ENCODE measurements around the gene CD59.
A peak's percentile ranks its signal among the peaks of the same experiment; 100 is the strongest.

Gene CD59, protein sequence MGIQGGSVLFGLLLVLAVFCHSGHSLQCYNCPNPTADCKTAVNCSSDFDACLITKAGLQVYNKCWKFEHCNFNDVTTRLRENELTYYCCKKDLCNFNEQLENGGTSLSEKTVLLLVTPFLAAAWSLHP

DNA sequence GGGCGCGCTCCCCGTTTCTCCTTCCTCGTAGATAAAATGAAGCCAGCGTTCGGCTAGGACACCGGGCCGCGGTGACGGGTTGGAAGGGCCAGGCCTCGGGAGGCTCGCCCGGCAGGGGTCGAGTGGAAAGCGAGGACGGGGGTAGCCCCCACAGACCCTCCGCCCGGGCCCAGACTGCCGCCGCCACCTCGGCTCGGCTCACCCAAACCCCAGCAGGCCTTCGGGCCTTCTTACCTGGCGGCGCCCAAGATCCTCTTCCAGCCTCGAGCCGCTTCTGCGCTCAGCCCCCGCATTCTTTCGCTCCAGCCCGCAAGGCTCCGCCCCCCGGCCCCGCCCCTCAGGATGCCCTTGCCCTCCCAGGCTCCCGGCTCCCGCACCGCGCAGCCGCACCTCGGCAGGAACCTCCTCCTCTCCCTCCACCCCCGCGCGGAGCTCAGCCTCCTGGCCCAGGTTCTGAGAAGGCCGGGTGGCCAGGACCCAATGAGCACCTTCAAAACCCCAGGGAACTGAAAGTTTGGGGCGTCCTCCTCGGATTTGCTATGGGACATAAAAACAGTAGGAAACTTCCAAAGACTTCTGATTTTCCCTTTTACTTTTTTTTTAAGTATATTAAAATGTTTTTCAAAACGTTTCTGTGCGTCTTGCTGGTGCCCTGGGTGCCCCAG, at the start of gene CD59:
Gene CD59, minus strand, starts transcription at position 276 of the 665 bp plus-strand sequence. CDS start 13,978 bp downstream, outside the sequence.
- DNase-seq, result peak; percentile 93

DNA sequence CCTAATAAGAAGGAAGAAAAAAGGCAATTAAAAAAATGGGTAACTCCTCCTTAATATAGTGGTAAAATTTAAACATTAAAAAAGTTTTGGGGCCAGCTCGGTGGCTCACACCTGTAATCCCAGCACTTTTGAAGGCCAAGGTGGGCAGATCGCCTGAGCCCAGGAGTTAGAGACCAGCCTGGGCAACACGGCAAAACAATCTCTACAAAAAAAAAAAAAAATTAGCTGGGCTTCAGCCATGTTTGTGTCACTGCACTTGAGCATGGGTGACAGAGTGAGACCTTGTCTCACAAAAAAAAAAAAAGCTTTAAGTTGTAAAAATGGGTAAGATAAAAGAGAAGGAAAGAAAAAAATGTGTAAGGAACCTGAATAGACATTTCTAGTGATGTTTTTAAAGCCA, 49.4 kb upstream of the CD59 start:
- DNase-seq, result no peak

DNA sequence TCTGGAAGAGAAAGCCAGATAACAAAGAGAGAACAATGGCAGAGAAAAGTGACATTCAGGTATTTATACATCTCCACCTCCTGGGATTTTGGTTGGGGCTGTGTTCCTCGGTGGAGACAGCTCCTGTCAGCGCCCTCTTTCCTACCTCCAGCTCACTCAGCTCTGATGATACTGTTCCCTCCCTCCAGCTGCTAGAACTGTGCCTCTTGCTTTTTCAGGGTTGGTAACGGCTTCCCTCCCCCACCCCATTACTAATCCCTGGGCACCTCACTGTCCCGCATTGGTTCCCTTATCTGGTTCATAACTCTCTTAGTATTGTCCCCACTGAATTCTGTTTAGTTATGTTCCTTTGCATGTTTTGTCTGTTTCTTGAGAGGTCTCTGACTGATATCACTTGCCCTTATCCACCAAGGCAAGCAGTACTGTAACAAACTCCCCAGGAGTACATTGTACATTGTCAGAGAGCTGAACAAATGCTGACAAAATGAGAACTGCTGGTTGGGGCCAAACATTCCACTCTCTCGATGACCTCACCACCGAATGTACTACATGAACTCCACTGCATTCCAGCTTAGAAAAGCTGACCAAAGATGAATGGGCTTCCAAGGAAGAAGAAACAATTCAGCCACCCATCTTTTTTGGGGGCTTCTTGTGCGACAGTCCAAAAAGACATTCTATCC, 43.8 kb upstream of the CD59 start:
- DNase-seq, result no peak

DNA sequence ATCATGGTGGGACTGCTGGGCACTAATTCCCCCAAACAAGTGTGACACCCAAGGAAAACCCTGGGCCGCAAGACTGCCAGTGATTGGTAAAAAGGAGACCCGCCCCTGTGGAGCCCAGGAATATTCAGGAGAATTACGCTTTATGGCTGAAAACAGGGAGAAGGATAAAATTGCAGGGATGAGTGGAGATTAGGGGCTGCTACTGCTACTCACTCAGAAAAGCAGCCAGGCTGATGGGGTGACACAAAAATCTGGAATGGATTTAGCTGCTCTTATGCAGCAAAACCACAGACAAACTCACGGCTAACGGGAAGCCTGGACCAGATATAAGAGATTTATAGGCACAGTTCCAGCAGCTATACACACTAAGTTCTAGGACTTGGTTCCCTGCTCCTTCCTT, 42.5 kb upstream of the CD59 start:
- DNase-seq, result no peak

DNA sequence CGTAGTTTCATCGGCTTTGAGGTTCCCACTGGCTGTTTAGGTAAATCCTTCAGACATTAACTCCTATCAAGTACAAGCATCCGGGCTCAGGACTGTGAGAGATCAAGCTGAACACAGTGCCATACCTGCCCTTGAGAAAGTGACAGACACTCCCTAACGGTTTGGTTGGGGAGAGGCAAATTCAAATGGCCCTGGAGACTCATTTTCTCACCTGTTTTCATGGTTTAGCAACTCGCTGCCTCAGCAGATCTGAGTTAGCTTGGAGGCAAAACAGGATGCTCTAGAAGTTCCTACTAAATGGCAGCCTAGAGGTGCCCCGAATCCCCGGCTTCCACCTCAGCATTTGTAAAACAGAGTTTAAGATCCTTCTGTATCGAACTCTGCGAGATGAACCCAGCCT, 41.7 kb upstream of the CD59 start:
- no peak for DNase-seq

DNA sequence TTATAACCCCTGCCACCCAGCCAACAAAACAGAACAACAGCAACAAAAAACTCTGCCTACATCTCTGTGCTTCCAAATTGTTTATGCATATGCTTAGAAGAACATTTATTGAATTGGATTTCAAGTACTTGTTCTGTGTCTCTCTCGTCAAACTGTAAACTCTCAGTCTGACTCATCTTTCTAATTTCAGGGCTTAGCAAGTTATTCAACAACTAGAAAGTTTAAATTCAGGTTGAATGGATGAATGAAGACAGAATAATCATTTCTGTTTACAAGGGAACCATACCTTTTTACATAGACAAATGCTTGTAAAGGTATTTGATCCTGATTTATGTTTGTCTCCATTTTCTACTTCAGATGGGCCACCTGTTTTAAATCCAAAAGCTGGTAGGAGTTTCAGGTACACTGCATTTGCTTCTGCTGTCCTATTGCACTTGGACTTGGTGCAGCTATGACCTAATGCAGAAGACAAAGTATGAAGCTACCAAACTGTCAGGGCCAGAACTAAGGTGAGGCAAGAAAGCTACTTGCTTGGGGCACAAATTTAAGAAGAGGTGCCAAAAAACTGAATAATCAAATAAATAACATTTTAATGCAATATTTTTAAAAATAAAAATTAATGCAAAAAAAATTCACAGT, 39.7 kb upstream of the CD59 start:
- no peak for DNase-seq

DNA sequence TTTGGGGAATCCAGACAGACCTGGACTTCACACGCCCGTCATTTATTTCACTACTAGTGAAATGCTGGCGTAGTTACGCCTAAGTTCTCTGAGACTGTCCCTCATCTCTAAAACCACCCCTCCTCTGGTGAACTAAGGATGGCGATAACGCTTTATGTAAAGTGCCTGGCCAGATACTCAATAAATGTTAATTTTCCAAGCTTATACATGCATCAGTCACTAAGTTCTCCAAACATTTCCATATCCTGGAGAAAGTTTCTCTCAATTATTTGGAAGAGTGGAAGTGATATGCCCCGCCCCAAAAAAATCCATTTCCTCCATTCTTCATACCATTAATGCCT, 39.2 kb upstream of the CD59 start:
- no peak for DNase-seq

DNA sequence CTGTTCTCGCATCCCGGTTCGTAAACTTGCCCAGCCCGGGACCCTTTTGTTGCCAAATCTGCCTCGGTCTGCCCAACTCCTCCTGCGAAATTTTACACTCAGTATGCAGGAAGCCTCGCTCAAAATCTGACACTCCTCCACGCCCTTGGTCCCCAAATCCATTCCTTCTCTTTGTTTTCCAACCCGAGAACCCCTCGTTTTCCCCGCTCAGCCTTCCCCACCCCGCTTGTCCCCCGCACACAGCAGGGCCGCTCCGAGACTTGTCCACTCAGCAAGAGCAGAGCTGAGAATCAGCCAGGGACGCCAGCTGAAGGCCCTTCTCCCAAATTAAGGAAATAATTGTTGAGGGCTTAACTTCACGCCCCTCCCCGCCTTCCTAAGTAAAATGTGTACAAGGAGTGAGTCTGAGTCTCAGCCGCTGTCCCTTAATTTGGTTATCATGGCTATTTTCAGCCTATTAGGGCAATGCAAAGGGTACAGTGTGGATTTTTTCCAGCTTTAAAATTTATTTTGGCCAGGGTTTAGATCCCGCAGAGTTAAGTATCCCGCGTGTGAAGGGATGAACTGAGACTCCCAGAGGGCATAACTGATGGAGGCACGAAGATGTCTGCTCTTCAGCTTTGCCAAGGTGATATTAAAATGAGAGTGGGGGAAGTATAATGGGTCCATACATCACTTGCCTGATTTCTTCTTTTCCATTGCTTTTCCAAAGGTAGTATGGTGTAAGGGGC, 38.7 kb upstream of the CD59 start:
- DNase-seq, result no peak

DNA sequence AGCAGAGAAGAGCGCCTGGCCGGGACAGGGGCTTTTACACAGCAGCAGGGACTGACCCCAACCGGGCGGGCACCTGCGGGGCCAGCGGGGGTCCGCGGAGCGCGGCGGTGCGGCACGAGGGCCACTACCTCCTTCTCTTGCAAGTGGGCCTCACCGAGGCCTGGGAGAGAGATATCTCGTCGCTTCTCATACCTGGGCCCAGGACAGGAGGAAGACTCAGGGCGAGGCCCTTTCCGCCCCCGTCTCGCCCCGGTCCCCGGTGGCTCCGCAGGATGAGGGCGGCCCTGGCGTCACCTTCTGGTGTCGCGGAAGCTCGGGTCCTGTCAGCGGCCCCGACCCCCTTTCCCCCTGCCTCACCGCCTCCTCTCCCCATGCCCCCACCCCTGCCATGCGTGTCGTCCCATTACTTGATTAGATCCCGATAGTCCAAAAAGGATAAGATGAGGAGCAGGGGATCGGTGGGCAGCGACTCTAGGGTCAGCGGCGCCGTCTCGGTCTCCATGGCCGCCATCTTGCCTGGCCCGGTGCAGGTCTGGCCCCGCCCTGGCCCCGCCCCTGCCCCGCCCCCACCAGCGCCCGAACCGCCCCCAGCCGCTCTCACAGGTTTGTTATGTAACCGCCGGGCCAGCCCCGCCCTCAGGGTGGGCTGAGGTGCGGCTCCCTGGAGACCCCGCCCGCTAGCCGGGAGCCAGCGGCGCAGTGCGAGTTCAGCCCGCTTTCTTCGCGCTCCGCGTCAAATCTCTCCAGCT, 37.9 kb upstream of the CD59 start, which contains the start of gene FBXO3:
Gene FBXO3, minus strand, starts transcription at position 534 of the 749 bp plus-strand sequence. Its CDS starts 23 bp downstream, at position 511.
- peak; percentile 81 for DNase-seq

DNA sequence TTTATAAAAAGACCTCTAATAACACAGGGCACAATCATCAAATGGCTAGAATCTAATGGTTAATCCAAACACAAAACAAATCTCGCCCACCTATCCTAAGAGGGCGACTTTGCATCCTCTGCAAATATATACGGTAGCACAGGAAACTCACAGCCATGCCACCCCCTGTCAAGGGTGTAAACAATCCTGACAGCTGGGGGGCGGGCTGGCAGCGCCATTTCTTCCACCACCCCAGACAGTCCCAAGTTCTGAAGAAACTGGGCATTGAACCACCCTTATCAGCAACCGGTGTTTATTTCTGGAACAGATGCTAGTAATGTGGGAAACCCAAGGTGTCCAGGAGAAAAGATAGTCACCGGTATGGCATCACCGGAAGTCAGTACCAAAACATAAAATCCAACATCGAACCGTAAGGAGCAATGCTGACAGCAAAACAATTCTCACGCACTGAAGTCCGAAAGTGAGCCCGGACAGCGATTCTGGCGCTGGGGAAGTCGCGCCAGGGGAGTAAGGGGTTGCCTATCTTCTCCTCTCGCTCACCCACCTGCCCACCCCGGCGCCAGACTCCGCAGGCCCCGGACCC, 37.3 kb upstream of the CD59 start:
- no peak for DNase-seq

DNA sequence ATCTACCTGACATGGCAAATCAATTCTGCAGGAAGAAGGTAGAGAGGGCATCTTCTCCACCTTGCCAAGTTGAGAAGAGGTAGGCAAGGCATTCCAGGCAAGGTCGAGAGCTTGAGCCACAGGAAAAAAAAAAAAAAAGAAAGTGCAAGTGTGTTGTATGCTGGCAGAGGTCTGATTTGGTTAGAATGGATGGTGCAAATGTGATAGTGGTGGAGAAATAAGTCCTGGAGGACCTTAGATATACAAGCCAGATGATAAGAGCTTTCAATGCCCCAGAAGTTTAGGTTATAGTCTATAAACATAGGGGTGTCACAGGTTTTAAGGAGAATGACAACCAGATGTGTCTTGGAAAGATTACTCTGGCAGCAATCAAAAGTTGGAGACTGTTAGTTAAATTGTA, 36.6 kb upstream of the CD59 start:
- DNase-seq, result no peak

DNA sequence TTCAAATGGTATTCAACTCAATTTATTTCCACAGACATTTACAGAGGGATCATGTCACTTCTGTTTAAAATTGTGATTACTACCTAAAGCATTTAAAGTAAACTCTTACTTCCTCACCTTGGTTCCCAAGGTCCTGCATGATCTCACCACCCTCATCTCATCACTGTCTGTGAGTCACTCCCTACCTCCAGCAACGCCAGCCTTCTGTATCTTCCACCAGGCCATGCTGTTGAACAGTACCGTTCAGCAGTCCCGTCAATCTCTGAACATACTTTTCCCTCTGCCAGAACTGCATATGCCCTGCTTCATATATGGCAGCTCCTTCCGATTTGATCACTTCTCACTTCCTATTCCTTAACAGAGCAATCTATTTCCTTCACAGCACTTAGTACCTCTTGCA, 36.1 kb upstream of the CD59 start:
- DNase-seq, result no peak

DNA sequence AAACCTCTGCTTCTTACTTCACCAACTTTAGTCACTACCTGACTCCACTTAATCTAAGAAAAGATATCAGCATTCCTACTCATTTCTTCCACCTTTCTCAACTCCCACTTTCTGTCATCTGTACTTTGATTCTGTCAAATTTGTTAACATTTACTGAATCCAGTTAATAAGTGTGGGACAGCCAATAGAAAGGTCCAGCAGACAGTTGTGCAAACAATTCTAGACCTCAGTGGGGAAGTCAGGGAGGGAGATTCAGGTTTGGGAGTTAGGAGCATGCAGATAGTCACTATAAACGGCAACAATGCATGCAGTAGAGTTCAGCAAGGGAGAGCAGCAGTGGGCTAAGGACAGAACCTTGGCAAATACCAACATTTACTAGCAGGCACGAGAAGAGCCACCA, 34.0 kb upstream of the CD59 start:
- DNase-seq, result no peak

DNA sequence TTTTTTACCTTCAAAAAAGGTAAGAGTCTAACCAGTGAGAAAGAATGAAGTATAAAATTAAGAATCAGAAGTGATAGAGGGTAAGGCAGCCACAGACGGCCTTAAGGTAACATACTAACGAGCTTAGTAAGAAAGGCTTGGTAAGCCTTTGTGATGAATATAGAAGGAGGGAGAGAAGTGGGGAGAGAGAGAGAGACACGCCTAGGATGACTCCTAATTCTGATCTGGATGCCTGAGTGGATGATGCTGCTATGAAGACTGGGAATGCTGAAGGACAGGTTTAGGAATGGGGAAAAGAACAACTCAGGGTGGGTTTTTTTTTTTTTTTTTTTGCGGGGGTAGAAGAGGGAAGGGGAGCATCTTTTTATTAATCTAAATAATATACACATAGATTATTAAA, 33.3 kb upstream of the CD59 start:
- DNase-seq, result no peak

DNA sequence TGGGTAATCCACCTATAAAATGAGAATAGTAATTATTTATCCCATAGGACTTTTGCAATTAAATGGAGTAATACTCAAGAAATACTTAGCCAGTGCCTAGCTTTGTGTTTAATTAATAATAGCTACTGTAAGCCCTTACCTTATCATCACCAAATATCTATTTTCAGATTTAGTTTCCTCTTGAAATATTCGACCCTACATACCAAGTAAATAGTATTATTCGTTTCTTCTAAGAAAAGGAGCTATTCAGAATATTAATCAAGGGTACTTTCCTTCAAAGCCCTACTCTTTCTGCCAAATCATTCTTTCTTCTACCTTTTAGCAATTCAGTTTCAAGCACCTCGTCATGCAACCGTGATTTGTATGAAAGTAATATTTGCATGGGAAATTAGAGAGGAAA, 31.4 kb upstream of the CD59 start:
- no peak for DNase-seq

DNA sequence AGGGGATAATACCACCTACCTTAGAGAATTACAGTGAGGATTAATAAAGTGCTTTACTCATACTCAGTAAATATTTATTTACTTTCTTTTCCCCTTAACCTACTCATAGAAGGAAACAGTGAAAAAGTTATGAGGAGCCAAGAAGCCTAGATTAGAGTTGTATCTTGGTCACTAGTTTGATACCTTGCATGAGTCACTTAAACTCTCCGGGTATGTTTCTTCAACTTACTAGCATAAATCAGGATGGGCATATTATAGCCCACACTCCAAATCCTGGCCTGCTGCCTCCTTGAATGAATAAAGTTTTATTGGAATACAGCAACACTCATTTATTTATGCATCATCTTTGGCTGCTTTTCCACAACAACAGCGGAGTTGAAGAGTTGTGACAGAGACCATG, 29.9 kb upstream of the CD59 start:
- DNase-seq, result no peak

DNA sequence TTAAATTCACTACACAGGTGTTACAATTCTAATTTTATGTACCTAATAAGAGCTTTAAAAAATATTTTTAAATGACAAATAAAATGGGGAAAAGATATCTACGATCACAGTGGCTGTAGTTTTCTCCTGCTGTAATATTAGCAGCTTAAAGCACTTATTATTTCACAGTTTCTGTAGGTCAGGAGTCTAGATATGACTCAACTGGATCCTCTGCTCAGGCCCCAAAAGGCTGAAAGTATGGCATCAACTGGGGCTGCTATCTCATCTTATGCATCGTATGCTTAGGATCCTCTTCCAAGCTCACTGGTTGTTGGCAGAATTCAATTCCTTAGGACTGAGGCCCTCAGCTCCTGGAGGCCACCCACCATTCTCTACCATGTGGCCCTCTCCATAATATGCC, 25.2 kb upstream of the CD59 start:
- DNase-seq, result no peak

DNA sequence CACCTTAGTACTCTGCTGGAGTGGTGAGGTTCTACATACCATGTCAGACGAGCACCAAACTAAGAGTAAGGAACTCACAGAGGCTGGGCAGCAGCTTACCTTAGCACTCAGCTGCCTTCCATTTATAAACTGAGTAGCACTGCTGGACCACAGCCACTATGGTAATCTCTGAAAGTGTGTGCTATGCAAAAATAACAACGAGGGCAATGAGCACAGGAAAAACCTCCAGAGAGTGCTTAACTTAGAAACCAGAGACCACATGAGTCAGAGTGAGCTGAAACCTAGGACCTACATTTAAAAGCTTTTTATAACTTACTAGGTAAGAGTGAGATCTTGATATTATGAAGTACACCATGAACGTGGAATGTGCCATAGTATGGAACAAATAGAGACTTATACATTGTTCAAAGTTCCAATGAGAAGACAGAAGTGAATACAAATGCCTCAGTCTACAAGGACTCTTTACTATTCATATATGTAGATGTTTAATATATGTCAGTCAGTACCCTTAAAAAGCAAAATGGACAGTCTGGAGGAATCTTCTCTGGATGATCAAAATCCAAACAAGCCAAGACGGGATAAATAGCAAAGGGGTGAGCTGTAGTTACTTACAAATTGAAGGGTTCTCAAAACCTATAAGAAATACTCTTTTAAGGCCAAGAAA, 17.2 kb upstream of the CD59 start:
- no peak for DNase-seq

DNA sequence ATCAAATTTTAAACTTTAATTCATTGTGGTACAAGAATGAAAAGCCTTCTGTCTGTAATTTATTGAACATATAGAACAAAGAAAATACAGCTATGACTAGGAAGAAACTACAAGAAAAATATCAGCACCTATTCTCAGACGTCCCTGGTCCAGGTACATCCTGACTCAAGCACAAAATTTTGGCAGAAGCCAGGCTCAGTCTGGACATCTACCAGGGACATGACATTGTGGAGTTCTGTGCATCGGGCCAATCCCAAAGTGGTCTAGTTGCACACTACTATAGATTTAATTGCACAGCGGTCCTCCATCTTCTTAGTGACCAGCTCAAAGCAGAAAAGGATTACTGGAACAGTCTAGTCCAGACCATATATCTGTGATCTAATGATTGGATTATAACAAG, 15.7 kb upstream of the CD59 start:
- no peak for DNase-seq

DNA sequence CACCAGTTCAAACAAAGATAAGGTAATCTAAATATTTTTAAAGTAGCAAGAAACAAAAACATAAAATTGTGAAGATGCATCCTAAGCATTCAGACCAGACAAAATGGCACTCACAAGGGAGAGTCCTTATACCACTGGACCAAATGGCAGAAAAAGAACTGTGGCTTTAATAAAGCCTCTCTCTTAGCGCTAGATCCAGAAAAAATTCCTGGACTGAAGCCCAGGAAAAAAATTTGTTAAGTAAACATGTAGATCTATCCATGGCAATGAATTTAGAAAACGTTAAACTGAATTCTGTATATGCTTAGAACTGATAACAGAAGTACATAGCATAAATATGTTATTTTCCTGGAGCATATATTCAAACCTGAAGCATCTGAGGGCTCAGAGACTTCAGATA, 11.8 kb upstream of the CD59 start:
- DNase-seq, result no peak

DNA sequence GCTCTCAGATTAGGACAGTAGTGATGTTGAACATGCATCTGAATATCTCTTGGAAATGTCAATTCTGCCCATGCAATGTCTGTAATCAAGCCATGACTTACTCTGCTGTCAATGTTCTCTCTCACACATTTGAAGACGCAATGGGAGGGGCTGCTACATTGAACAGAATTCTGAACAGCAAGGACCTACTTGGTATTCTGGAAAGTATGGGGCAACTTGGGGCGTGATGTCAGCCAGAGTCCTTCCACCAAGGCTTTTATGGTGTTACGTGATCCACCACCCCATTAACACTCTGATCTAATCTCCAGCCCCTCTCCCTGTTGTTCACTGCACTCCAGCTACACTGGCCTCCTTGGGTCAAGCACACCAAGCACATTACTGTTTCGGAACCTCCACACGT, 7.1 kb upstream of the CD59 start:
- no peak for DNase-seq

All from activated CD4-positive, alpha-beta T cell treated with anti-CD3 and anti-CD28 coated beads, Interleukin-2, amount 50 U/mL, for 4 hours (primary cell).